Measurements from ENCODE around the gene VTA1.
A peak's percentile ranks its signal among the peaks of the same experiment; 100 is the strongest.
"Not testable (repeated sequence)": the region's sequence is repeated elsewhere in the genome, so short reads cannot be mapped to it uniquely, and the experiment has no call there.

Gene VTA1

GRCh38 chr6:142171351-142171750 lies 24.3 kb downstream of the VTA1 start:
- DNase-seq (ENCODE audit: low read depth in 2 of 2) = no peak

- DNase-seq (ENCODE audit: low read depth in 2 of 2) = no peak
These were observed 25.7 kb downstream of the VTA1 start for GRCh38 chr6:142172758-142173157.

GRCh38 chr6:142173980-142174379 lies 26.9 kb downstream of the VTA1 start:
- DNase-seq (ENCODE audit: low read depth in 2 of 2) = no peak

GRCh38 chr6:142174703-142175102 lies 27.6 kb downstream of the VTA1 start:
- no peak for DNase-seq (ENCODE audit: low read depth in 2 of 2)

- DNase-seq (ENCODE audit: low read depth in 2 of 2) = no peak
These were observed 31.1 kb downstream of the VTA1 start for GRCh38 chr6:142178129-142178528.

GRCh38 chr6:142182004-142182403 lies 34.9 kb downstream of the VTA1 start:
- DNase-seq (ENCODE audit: low read depth in 2 of 2) = no peak

GRCh38 chr6:142183351-142183750 lies 36.3 kb downstream of the VTA1 start:
- DNase-seq (ENCODE audit: low read depth in 2 of 2) = no peak

GRCh38 chr6:142184307-142184706 lies 37.2 kb downstream of the VTA1 start:
- no peak for DNase-seq (ENCODE audit: low read depth in 2 of 2)

- DNase-seq (ENCODE audit: low read depth in 2 of 2) = no peak
These were observed 38.6 kb downstream of the VTA1 start for GRCh38 chr6:142185641-142186040.

- no peak for DNase-seq (ENCODE audit: low read depth in 2 of 2)
These were observed 40.1 kb downstream of the VTA1 start for GRCh38 chr6:142187209-142187608.

GRCh38 chr6:142188341-142188740 lies 41.3 kb downstream of the VTA1 start:
- DNase-seq (ENCODE audit: low read depth in 2 of 2) = not testable (repeated sequence)

- no peak for DNase-seq (ENCODE audit: low read depth in 2 of 2)
These were observed 42.0 kb downstream of the VTA1 start for GRCh38 chr6:142189057-142189456.

GRCh38 chr6:142192343-142192742 lies 45.3 kb downstream of the VTA1 start:
- DNase-seq (ENCODE audit: low read depth in 2 of 2) = no peak

- DNase-seq (ENCODE audit: low read depth in 2 of 2) = no peak
These were observed 46.6 kb downstream of the VTA1 start for GRCh38 chr6:142193621-142194020.

- DNase-seq (ENCODE audit: low read depth in 2 of 2) = no peak
These were observed 48.9 kb downstream of the VTA1 start for GRCh38 chr6:142195862-142196541.

GRCh38 chr6:142200846-142201628 lies 54.0 kb downstream of the VTA1 start:
- DNase-seq (ENCODE audit: low read depth in 2 of 2) = no peak

- peak in 1 of 2 donors; percentile 19 for DNase-seq (ENCODE audit: low read depth in 2 of 2)
These were observed 60.3 kb downstream of the VTA1 start for GRCh38 chr6:142207265-142207877.

GRCh38 chr6:142210606-142211005 lies 63.5 kb downstream of the VTA1 start:
- no peak for DNase-seq (ENCODE audit: low read depth in 2 of 2)

GRCh38 chr6:142213402-142213801 lies 66.3 kb downstream of the VTA1 start:
- DNase-seq (ENCODE audit: low read depth in 2 of 2) = no peak

GRCh38 chr6:142218446-142218845 lies 71.4 kb downstream of the VTA1 start:
- no peak for DNase-seq (ENCODE audit: low read depth in 2 of 2)

- no peak for DNase-seq (ENCODE audit: low read depth in 2 of 2)
These were observed 75.0 kb downstream of the VTA1 start for GRCh38 chr6:142222022-142222421.

GRCh38 chr6:142223938-142224337 lies 76.9 kb downstream of the VTA1 start:
- DNase-seq (ENCODE audit: low read depth in 2 of 2) = no peak

GRCh38 chr6:142225115-142225514 lies 78.1 kb downstream of the VTA1 start:
- DNase-seq (ENCODE audit: low read depth in 2 of 2) = no peak
